GM18517 (cell line): ENCODE measurements around the gene FNDC3A.
"Not testable (repeated sequence)": the region's sequence is repeated elsewhere in the genome, so short reads cannot be mapped to it uniquely, and the experiment has no call there.

Experiments used
- ATAC-seq: cut with Tn5 transposase; IDR thresholded peaks from one replicate; pipeline ENCODE4 v1.9.1; 2021; ENCODE audit warnings: mild to moderate bottlenecking, moderate library complexity; ENCODE audit not compliant: unreplicated experiment

Gene FNDC3A

DNA sequence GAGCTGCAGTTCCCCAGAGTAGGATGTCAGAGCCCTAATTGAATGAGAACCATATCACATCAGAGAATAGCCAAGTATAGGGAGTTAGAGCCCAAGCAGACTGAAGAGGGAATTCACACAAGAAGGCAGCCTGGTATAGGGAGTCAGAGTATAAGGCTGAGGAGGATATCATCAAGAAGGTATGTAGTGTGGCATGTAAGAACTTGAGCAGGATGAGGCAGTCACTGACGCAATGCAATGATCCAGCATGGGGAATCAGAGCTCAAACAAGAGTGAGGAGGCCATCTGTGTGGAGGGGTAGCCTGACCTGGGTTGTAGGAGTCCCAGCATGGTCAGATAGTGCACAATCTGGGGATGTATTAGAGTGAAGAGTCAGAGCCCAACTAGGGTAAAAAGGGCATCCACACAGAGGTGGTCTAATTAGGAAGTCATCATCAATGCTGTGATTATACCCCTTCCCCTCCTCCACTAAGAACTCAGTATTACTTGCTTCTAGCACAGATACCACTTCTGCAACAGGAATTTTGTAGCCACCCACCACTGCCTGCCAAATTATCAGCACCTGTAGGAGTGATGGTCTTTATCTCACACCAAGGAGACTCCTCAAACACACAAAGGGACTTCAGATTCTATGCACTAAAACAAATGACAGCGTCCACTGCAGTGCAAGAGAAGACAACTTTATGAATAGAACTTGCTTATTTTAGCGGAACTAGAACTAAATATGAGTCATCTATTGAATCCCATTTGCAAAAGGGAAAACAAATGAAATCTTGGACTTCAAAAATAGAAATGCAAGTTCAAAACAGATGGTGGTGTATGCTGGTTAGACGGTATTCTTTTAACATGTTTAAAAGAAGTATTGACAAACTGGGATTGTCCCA lies 107.2 kb downstream of the FNDC3A start:
- ATAC-seq = peak; percentile 85

GRCh38 chr13:49084961-49085360 lies 109.2 kb downstream of the FNDC3A start:
- no peak for ATAC-seq

DNA sequence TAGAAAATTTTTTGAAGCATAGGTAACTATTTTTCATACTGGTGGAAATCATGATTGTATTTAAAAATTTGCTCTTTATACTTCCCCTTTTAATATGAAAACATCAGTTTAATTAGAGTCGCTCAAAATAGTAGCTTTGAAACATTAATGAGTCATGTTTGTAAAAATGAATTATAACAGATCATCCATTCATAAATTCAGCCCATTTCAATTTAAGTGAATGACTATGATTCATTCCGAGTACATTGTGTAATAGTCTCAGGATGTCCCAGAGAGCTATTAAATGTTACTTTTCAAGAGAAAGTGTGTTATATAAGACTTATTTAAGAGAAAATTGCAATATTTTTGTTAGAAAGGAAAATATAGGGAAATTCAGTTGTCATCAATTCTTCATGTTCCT lies 111.0 kb downstream of the FNDC3A start:
- no peak for ATAC-seq

DNA sequence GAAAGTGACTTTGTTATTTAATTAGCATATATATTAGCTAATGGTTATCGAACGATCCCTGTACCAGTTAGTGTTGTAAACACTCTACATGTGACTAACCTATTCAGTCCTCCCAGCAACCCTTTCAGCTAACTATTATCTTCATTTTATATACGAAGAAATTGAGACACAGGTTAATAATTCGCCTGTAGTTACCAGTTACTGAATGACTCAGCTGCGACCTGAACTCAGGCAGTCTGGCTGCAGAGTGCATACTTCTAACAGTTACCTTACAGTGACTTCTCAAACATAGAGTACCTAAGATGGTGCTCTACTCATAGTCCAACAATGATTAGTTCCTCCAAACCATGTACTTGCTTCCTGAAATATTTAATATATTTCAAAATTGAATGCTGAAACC lies 117.7 kb downstream of the FNDC3A start:
- no peak for ATAC-seq

DNA sequence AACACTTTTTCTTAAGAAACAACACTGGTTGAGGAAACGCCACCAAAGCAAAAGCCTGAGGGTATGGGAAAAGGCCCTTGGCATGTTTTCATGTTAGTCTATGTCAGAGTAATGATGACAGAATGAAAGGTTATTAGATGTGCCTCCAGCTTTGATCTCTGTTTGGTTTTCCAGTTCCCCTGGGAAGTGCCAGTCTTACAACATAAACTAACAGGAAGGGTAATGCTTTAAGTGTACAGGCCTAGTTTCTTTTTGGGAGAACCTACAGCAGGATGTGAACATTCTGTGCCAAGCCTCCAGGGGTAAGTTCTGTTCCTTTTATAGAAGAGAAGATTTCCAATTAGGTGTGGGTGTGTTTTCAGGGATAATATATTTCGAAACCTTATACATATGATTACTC lies 121.7 kb downstream of the FNDC3A start:
- no peak for ATAC-seq

DNA sequence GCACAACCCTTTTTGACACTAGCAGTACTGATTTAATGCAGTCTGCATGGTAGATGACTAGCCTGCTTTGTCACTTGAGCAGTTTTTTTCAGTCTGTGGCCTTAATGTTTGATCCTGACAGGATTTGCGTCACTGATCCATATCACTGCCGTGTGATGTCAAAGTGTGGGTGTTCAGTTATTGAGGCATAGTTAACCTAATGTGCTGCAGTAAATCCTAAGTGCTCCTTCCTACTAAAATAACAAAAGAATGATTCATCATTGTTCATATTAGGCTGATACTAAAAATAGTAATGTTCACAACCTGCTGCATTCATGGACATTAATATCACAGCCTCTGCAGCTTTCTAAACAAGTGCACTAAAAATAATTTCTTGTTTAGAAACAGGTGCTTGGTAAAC lies 122.5 kb downstream of the FNDC3A start:
- ATAC-seq = no peak

DNA sequence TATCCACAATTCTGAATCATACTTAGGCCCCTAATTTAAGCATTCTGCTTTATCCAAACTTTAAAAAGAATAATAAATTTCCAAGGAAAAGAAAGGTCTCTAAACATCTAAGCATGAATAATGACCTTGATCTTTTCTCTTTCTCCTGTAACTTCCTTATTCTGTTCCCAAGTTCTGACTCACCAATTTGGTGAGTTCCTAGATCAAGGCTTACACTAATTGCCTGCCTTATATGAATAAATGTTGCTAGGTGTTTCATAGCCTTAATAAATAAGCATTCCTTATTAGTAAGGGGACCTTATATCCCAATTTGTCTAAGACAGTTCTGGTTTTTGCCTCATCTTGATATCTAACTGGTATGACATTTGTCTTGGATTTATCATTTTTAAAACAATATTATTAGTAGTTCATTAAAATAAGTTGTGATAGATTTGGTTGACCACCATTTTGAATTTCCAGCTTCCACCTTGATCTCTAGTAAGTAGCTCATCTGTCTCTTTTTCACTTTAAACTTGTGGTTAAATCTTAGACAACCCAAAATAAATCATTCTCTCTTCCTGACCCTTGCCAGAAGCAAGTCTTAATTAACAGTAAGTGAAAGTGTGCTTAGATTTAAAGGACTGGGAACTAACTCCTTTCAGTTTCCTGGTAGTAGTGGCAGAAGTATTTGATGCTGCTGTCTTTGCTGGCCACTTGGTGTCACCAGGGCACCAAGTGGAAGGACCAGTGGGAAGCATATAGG lies 123.2 kb downstream of the FNDC3A start:
- ATAC-seq = no peak

GRCh38 chr13:49099513-49099877 lies 123.8 kb downstream of the FNDC3A start:
- no peak for ATAC-seq

DNA sequence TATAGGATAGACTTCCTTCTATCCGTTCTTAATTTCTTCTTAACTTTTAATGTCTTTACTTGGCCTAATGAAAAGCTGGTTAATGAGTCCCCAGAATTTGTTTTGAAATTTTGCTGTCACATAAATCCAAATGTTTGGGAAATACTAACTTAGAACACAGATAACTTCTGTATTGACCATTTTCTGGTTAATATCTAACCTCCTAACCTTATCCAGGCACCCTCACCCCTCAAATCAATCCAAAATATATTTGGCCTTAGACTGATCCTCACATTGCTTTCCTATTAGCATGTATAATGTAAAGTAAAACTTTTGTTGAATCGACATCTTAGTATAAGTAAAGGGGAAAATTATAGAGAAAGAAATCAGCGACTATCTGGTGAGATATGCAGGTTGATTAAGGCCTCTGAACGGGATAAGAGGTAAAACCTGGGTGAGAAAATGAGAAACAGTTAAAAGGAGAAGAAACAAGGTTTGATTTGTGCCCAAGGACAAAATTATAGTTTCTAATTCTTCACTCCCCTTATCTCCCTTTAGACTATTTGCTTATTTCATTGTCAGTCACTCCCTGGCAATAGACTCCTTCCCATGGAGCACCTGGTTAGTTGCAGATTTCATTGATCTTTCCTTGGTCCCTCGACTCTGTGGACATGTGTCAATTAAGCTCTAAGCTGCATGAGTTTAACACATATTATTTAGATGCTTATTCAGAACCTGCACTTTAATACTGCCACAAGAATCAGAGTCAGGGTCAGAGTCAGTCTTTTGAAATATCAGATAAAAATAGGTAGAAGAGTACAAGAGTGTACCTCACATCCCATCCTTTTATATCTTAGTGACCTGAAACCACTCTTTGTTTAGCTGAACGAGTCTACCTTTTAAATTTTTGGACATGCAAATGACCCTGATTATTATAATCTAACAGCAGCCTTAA lies 125.2 kb downstream of the FNDC3A start:
- ATAC-seq = no peak

GRCh38 chr13:49108196-49108595 lies 132.5 kb downstream of the FNDC3A start:
- ATAC-seq = no peak

DNA sequence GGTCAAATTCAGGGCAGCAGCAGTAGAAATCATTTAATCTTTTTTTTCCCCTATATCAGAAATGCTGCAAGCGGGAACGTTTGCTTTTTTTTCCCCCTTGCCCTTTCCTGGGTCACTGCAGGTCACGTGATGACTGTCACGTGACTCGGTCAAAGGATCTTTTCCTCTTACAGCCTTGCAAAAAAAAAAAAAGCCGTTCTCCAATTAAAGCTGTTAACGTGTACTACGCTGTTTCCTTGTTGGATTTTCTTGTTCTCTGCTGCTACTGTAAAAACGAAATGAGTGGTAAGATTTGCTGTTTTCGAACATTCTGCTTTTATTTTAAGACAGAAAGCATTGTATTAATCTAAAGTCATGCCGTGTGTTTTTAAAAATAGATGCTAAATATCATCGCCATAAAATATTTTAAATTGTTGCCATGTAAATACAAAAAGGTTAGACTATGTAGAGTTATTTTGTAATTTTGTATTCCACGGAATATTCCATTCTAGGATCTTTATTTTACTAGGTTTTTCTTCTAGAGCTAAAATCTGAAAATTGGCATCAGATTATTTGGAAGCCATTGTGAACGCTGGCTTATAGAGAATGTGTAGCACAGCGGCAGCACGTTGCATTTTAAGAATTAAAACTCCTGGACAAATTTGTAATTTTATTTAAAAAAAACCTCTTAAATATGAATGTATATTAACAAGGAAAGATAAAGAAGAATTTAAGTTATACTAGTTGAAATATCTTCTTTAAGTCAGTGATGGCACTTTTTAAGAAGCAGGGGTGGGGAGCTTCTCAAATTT lies 134.6 kb downstream of the FNDC3A start:
- peak; percentile 69 for ATAC-seq

DNA sequence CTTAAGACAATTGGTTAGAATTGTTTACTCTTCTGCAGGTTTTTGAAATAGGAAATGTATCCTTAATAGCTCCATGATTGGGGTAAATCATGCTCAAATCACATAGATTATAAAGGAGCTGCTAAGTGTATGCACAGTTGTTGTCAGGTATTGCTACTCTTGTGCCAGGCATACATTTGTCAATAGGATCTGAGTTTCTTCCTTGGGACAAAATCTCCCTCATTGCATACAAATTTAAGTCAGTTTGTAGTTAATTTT lies 135.1 kb downstream of the FNDC3A start:
- ATAC-seq = no peak

DNA sequence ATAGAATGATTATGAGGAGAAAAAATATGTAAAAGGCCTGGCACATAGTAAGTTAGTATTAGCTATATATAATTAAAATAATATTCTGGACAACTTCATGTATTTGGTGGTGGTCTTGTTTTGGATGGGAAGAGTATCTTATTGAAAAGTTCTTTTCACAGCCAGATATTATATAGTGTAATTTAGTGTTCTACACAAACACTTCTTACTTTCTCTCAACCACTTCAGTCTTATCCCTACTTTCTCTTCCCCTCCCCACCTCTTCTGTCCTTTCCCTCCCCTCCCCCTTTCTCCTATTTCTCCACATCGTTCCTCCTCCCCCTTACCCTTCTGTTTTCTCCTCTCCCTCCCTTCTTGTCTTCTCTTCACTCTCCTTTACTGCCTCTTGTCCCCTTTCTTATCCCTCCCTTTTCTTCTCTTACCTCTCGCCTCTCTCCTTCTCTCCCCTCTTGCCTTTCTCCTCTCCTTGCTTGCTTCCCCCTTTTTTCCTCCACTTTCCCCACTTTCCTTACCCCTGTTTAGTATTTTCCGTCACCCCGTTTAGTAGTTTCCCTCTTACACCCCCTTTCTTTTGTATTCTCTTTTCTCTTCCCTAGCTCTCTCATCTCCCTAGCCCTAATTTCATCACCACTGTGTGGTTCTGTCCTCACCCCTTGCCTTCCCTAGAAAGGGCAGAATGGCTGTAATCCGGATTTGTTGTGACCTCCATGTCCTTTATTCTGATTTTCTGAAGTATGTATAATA lies 137.2 kb downstream of the FNDC3A start:
- ATAC-seq = no peak

DNA sequence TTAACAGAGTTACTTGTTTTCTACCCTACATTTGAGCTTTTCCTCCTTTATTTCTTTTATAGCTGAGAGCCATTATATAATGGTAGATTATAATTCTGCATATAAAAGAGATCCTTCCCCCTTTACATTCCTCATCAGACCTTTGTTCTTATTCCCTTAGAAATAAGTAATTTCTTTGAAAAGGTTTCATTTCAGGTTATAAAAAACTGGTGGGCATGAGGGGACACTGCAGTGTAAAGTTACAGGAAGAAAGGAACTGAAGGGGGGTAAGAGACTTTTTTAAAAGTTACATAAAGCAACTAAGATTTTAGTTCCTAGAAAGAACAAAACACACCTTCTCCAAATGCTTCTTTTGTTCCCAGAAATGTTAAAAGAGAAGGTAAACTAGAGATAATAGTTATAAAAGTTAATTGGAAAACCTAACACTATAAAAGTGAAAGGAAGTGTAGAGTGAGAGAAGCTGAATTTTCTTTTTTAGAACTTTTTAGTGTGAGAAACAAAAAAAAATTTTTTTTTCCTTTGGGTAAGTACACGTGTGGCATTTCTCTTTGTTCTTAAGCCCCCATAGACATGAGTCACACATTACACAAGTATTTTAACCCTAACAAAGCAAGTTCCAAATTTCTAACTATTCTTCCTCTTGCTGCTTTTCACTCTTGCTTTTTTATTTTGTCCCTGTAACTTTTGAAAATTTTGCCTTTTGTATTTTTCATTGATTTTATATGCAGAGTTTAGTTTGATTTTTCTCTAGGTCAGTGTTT lies 138.0 kb downstream of the FNDC3A start:
- no peak for ATAC-seq

- no peak for ATAC-seq
These were observed 141.2 kb downstream of the FNDC3A start for GRCh38 chr13:49116873-49117272.

DNA sequence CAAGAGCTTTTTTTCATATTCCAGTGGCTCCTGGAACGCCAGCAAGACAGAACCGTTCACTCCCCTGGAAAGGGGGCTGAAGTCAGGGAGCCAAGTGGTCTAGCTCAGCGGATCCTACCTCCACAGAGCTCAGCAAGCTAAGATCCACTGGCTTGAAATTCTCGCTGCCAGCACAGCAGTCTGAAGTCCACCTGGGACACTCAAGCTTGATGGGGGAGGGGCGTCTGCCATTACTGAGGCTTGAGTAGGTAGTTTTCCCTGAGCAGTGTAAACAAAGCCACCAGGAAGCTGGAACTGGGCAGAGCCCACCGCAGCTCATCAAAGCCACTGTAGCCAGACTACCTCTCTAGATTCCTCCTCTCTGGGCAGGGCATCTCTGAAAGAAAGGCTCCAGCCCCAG lies 142.7 kb downstream of the FNDC3A start:
- not testable (repeated sequence) for ATAC-seq

DNA sequence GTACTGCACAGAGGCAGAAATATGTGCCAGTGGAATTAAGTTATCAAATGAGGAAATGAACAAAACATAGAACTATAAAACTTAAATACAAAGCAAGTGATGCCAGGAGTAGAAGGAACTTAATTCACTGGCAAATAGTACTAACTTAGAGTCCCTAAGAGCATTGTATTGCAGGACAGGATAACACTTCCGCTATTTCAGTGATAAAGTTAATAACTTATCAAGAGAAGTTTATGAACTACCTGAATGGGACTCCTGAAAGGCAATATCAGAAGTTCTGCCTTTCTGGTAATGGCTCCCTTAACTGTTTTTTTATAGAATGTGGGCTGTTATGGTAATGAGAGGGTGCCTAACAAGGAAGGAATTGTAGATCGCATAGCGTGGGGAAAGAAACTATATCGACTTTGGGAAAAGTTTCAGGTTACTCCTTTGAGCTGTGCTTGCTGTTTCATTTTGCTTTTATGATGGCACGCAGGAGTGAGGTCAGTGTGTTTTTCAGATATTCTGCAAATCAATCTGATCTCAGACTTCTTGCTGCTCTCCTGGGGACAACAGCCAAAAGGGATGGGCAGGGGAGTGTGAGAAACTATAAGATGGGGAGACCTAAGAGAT lies 149.1 kb downstream of the FNDC3A start:
- no peak for ATAC-seq

- no peak for ATAC-seq
These were observed 150.3 kb downstream of the FNDC3A start for GRCh38 chr13:49125964-49126524.
